Activated T-cell treated with anti-CD3 and anti-CD28 coated beads, Interleukin-2, amount 50 U/mL, for 4 hours (primary cell): ENCODE measurements around the gene TRPV3. TPM values are rescaled to one million over a fixed set of nuclear protein-coding genes. Genes with fewer than 3 reads are reported as not detected.
"Not testable (repeated sequence)": the region's sequence is repeated elsewhere in the genome, so short reads cannot be mapped to it uniquely, and the experiment has no call there.

Source experiments
- ATAC-seq, 2 donors: fragments of 200-7000 bp; cut with Tn5 transposase; one replicate each; pipeline ENCODE4 v1.10.0; 2021
- DNase-seq: peaks from one replicate; pipeline ENCODE4 v3.0.0-alpha.2; 2020
- H3K27me3 Mint-ChIP-seq: one replicate; pipeline ENCODE4 v1.8.0; 2021; ENCODE audit warnings: low read depth, mixed read lengths
- H3K36me3 Mint-ChIP-seq: one replicate; pipeline ENCODE4 v1.8.0; 2022; ENCODE audit warnings: mixed read lengths; ENCODE audit not compliant: insufficient read depth
- H3K4me1 Mint-ChIP-seq: one replicate; pipeline ENCODE4 v1.8.0; 2021; ENCODE audit warnings: low read depth, mixed read lengths
- H3K4me3 Mint-ChIP-seq: one replicate; pipeline ENCODE4 v1.8.0; 2021; ENCODE audit warnings: mild to moderate bottlenecking, moderate library complexity, mixed read lengths
- H3K9me3 Mint-ChIP-seq: one replicate; pipeline ENCODE4 v1.8.0; 2021; ENCODE audit warnings: mixed read lengths
- total RNA-seq, 3 donors: library from RNA; stranded (reverse); gene quantifications; one replicate each; pipeline ENCODE4 v1.2.1, GENCODE V29; 2021

TRPV3 gene
- total RNA-seq, 3 donors from 2014 or later = 0.45 to 0.84 (median 0.73) TPM

GRCh38 chr17:3472137-3472536 lies 85.5 kb downstream of the TRPV3 start:
- peaks cover 2% of the 10 kb centered on the region for H3K4me1 Mint-ChIP-seq
- no peak for ATAC-seq
- no peak overlapping the region for H3K4me3 Mint-ChIP-seq
- H3K36me3 Mint-ChIP-seq = no peaks in the 10 kb centered on the region
- DNase-seq = no peak
- no peaks in the 10 kb centered on the region for H3K9me3 Mint-ChIP-seq
- peaks cover 5% of the 10 kb centered on the region for H3K27me3 Mint-ChIP-seq

- H3K4me1 Mint-ChIP-seq = peaks cover 2% of the 10 kb centered on the region
- H3K36me3 Mint-ChIP-seq = no peaks in the 10 kb centered on the region
- H3K9me3 Mint-ChIP-seq = no peaks in the 10 kb centered on the region
- H3K27me3 Mint-ChIP-seq = peaks cover 5% of the 10 kb centered on the region
- DNase-seq = no peak
- H3K4me3 Mint-ChIP-seq = no peak within 1 kb of the TSS
- no peak for ATAC-seq
These were observed 86.0 kb downstream of the TRPV3 start, which contains the start of gene SPATA22 for GRCh38 chr17:3471599-3471998. SPATA22 (minus strand) TSS chr17:3471819; CDS start chr17:3469325, 2,494 bp downstream.

GRCh38 chr17:3469529-3469928 lies 88.1 kb downstream of the TRPV3 start:
- no peak for ATAC-seq
- Mint-ChIP-seq H3K4me1 (no peaks in the 10 kb centered on the region), H3K9me3 (no peaks in the 10 kb centered on the region)

GRCh38 chr17:3466355-3466754 lies 91.3 kb downstream of the TRPV3 start:
- DNase-seq, H3K36me3 Mint-ChIP-seq, H3K4me3 Mint-ChIP-seq, H3K27me3 Mint-ChIP-seq, H3K4me1 Mint-ChIP-seq, H3K9me3 Mint-ChIP-seq, ATAC-seq: not testable (repeated sequence)

More at GRCh38 chr17:3469529-3469928, 88.1 kb downstream of the TRPV3 start:
- no peaks in the 10 kb centered on the region for H3K36me3 Mint-ChIP-seq
- H3K27me3 Mint-ChIP-seq = peaks cover 7% of the 10 kb centered on the region
- no peak overlapping the region for H3K4me3 Mint-ChIP-seq
- no peak for DNase-seq

Other genes with a start within 250 kb of the TRPV3 start
- 1 to 10 TPM in 2 of 3 donors, under 1 TPM in 1; 0.40 to 3.7 (median 2.8) TPM for gene OR3A2, start 171.5 kb downstream of the TRPV3 start, total RNA-seq
- gene OR1E1, start 159.4 kb downstream of the TRPV3 start, total RNA-seq = not detected
- gene OR3A3, start 146.4 kb downstream of the TRPV3 start, total RNA-seq = not detected
- not detected for gene OR1E2, start 124.0 kb downstream of the TRPV3 start, total RNA-seq
- not detected for gene SPATA22, start 86.0 kb downstream of the TRPV3 start, total RNA-seq
- gene ASPA, start 81.8 kb downstream of the TRPV3 start, total RNA-seq = not detected
- 1 to 10 TPM in 2 of 3 donors, under 1 TPM in 1; 0.96 to 1.4 (median 1.2) TPM for gene TRPV1, start 51.6 kb upstream of the TRPV3 start, total RNA-seq
- gene SHPK, start 78.4 kb upstream of the TRPV3 start, total RNA-seq = 10 to 100 TPM in 2 of 3 donors, 1 to 10 TPM in 1; 9.1 to 14.7 (median 10.8) TPM
- 10 to 100 TPM; 19.4 to 34.4 (median 21.5) TPM for gene CTNS, start 78.9 kb upstream of the TRPV3 start, total RNA-seq
- 10 to 100 TPM in 1 of 3 donors, 1 to 10 TPM in 2; 8.9 to 10.6 (median 9.2) TPM for gene TAX1BP3, start 110.8 kb upstream of the TRPV3 start, total RNA-seq
- 10 to 100 TPM; 66.3 to 99.5 (median 98.0) TPM for gene EMC6, start 111.0 kb upstream of the TRPV3 start, total RNA-seq
- gene P2RX5, start 138.3 kb upstream of the TRPV3 start, total RNA-seq = 10 to 100 TPM; 29.5 to 53.5 (median 30.8) TPM
- 10 to 100 TPM in 2 of 3 donors, 1 to 10 TPM in 1; 7.3 to 12.2 (median 11.1) TPM for gene HASPIN, start 166.1 kb upstream of the TRPV3 start, total RNA-seq
- gene ITGAE, start 243.4 kb upstream of the TRPV3 start, total RNA-seq = 10 to 100 TPM; 15.0 to 20.6 (median 18.1) TPM